OCI-LY7 (cell line): ENCODE measurements around the gene ATP6V0B.

Experiments used
- EZH2phosphoT487 ChIP-seq: fragments of 200-600 bp; sonication (generic); IDR thresholded peaks from 2 replicates; pipeline ENCODE4 v1.6.1; 2018; ENCODE audit warnings: low read depth, borderline replicate concordance, mild to moderate bottlenecking, mixed run types, antibody characterized with exemption, low read length, moderate library complexity, mixed read lengths
- TF ChIP-seq, protein P1 (sequence below): fragments of 200-600 bp; sonication (generic); conservative IDR thresholded peaks from 2 replicates; pipeline ENCODE4 v1.5.1; 2014; ENCODE audit warnings: mild to moderate bottlenecking, antibody characterized with exemption, low read length, moderate library complexity, mixed read lengths

- TF ChIP-seq, protein P1, sequence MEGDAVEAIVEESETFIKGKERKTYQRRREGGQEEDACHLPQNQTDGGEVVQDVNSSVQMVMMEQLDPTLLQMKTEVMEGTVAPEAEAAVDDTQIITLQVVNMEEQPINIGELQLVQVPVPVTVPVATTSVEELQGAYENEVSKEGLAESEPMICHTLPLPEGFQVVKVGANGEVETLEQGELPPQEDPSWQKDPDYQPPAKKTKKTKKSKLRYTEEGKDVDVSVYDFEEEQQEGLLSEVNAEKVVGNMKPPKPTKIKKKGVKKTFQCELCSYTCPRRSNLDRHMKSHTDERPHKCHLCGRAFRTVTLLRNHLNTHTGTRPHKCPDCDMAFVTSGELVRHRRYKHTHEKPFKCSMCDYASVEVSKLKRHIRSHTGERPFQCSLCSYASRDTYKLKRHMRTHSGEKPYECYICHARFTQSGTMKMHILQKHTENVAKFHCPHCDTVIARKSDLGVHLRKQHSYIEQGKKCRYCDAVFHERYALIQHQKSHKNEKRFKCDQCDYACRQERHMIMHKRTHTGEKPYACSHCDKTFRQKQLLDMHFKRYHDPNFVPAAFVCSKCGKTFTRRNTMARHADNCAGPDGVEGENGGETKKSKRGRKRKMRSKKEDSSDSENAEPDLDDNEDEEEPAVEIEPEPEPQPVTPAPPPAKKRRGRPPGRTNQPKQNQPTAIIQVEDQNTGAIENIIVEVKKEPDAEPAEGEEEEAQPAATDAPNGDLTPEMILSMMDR = no peak
- no peak for TF ChIP-seq EZH2phosphoT487
These were observed 22.0 kb downstream of the ATP6V0B start for GRCh38 chr1:43996733-43997115.
